ENCODE data around the gene TMEM50B.

Gene TMEM50B

GRCh38 chr21:33495743-33496142 lies 16.0 kb upstream of the TMEM50B start:
- no peak overlapping the region for H3K4me3 ChIP-seq (ENCODE audit: low read depth in 1 of 2, low read length in 2 of 2)
- H3K9me3 ChIP-seq (ENCODE audit: control insufficient read depth in 1 of 2, low read length in 2 of 2): no peaks in the 10 kb centered on the region
- no peaks in the 10 kb centered on the region for H3K36me3 ChIP-seq (ENCODE audit: control insufficient read depth in 1 of 2, insufficient read depth in 2 of 2, low read length in 2 of 2)
- no peaks in the 10 kb centered on the region for H3K27me3 ChIP-seq (ENCODE audit: low read depth, low read length)
- peaks cover 0 to 3% of the 10 kb centered on the region in 2 donors for H3K4me1 ChIP-seq (ENCODE audit: control insufficient read depth in 1 of 2, insufficient read depth in 2 of 2, low read length in 2 of 2)
- no peak overlapping the region for H3K27ac ChIP-seq (ENCODE audit: low read length)

GRCh38 chr21:33493756-33494155 lies 14.0 kb upstream of the TMEM50B start:
- H3K9me3 ChIP-seq (ENCODE audit: control insufficient read depth in 1 of 2, low read length in 2 of 2): no peaks in the 10 kb centered on the region
- no peak overlapping the region for H3K4me3 ChIP-seq (ENCODE audit: low read depth in 1 of 2, low read length in 2 of 2)
- no peak overlapping the region for H3K27ac ChIP-seq (ENCODE audit: low read length)
- H3K4me1 ChIP-seq (ENCODE audit: control insufficient read depth in 1 of 2, insufficient read depth in 2 of 2, low read length in 2 of 2): peaks cover 0 to 5% of the 10 kb centered on the region in 2 donors
- no peaks in the 10 kb centered on the region for H3K27me3 ChIP-seq (ENCODE audit: low read depth, low read length)
- H3K36me3 ChIP-seq (ENCODE audit: control insufficient read depth in 1 of 2, insufficient read depth in 2 of 2, low read length in 2 of 2): no peaks in the 10 kb centered on the region

- no peak overlapping the region for H3K4me3 ChIP-seq (ENCODE audit: low read depth in 1 of 2, low read length in 2 of 2)
- H3K27ac ChIP-seq (ENCODE audit: low read length): no peak overlapping the region
- H3K27me3 ChIP-seq (ENCODE audit: low read depth, low read length): no peaks in the 10 kb centered on the region
- H3K9me3 ChIP-seq (ENCODE audit: control insufficient read depth in 1 of 2, low read length in 2 of 2): no peaks in the 10 kb centered on the region
- H3K36me3 ChIP-seq (ENCODE audit: control insufficient read depth in 1 of 2, insufficient read depth in 2 of 2, low read length in 2 of 2): no peaks in the 10 kb centered on the region
- peaks cover 0 to 5% of the 10 kb centered on the region in 2 donors for H3K4me1 ChIP-seq (ENCODE audit: control insufficient read depth in 1 of 2, insufficient read depth in 2 of 2, low read length in 2 of 2)
These were observed 12.8 kb upstream of the TMEM50B start for GRCh38 chr21:33492571-33492970.

- peak within 1 kb of the TSS; percentile 90 to 91 for H3K4me3 ChIP-seq (ENCODE audit: low read depth in 1 of 2, low read length in 2 of 2)
- no peaks in the 10 kb centered on the region for H3K36me3 ChIP-seq (ENCODE audit: control insufficient read depth in 1 of 2, insufficient read depth in 2 of 2, low read length in 2 of 2)
- peaks cover 0 to 5% of the 10 kb centered on the region in 2 donors for H3K4me1 ChIP-seq (ENCODE audit: control insufficient read depth in 1 of 2, insufficient read depth in 2 of 2, low read length in 2 of 2)
- no peaks in the 10 kb centered on the region for H3K27me3 ChIP-seq (ENCODE audit: low read depth, low read length)
- peak within 1 kb of the TSS; percentile 67 for H3K27ac ChIP-seq (ENCODE audit: low read length)
- no peaks in the 10 kb centered on the region for H3K9me3 ChIP-seq (ENCODE audit: control insufficient read depth in 1 of 2, low read length in 2 of 2)
These were observed 11.8 kb upstream of the TMEM50B start, which contains the start of gene DNAJC28 for GRCh38 chr21:33491373-33492102. Gene DNAJC28, minus strand, starts transcription at chr21:33491716. Its CDS starts 2,323 bp downstream, at chr21:33489393.

GRCh38 chr21:33490991-33491372 lies 11.2 kb upstream of the TMEM50B start:
- H3K27ac ChIP-seq (ENCODE audit: low read length): peak overlapping the region; percentile 67

GRCh38 chr21:33488936-33489335 lies 9.2 kb upstream of the TMEM50B start:
- H3K9me3 ChIP-seq (ENCODE audit: control insufficient read depth in 1 of 2, low read length in 2 of 2): no peaks in the 10 kb centered on the region
- no peaks in the 10 kb centered on the region for H3K36me3 ChIP-seq (ENCODE audit: control insufficient read depth in 1 of 2, insufficient read depth in 2 of 2, low read length in 2 of 2)
- H3K4me3 ChIP-seq (ENCODE audit: low read depth in 1 of 2, low read length in 2 of 2): no peak overlapping the region
- H3K27me3 ChIP-seq (ENCODE audit: low read depth, low read length): no peaks in the 10 kb centered on the region
- no peak overlapping the region for H3K27ac ChIP-seq (ENCODE audit: low read length)
- H3K4me1 ChIP-seq (ENCODE audit: control insufficient read depth in 1 of 2, insufficient read depth in 2 of 2, low read length in 2 of 2): peaks cover 0 to 5% of the 10 kb centered on the region in 2 donors

More at GRCh38 chr21:33490991-33491372, 11.2 kb upstream of the TMEM50B start:
- Histone ChIP-seq H3K4me1 (ENCODE audit: control insufficient read depth in 1 of 2, insufficient read depth in 2 of 2, low read length in 2 of 2) (peaks cover 0 to 5% of the 10 kb centered on the region in 2 donors), H3K27me3 (ENCODE audit: low read depth, low read length) (no peaks in the 10 kb centered on the region), H3K4me3 (ENCODE audit: low read depth in 1 of 2, low read length in 2 of 2) (peak overlapping the region; percentile 90 to 91), H3K9me3 (ENCODE audit: control insufficient read depth in 1 of 2, low read length in 2 of 2) (no peaks in the 10 kb centered on the region), H3K36me3 (ENCODE audit: control insufficient read depth in 1 of 2, insufficient read depth in 2 of 2, low read length in 2 of 2) (no peaks in the 10 kb centered on the region)

- Histone ChIP-seq H3K4me3 (ENCODE audit: low read depth in 1 of 2, low read length in 2 of 2) (no peak overlapping the region), H3K4me1 (ENCODE audit: control insufficient read depth in 1 of 2, insufficient read depth in 2 of 2, low read length in 2 of 2) (peaks cover 0 to 5% of the 10 kb centered on the region in 2 donors), H3K27ac (ENCODE audit: low read length) (no peak overlapping the region), H3K9me3 (ENCODE audit: control insufficient read depth in 1 of 2, low read length in 2 of 2) (no peaks in the 10 kb centered on the region), H3K36me3 (ENCODE audit: control insufficient read depth in 1 of 2, insufficient read depth in 2 of 2, low read length in 2 of 2) (no peaks in the 10 kb centered on the region), H3K27me3 (ENCODE audit: low read depth, low read length) (no peaks in the 10 kb centered on the region)
These were observed 8.2 kb upstream of the TMEM50B start for GRCh38 chr21:33487996-33488395.

GRCh38 chr21:33481314-33481943 lies 1.7 kb upstream of the TMEM50B start:
- no peaks in the 10 kb centered on the region for H3K9me3 ChIP-seq (ENCODE audit: control insufficient read depth in 1 of 2, low read length in 2 of 2)
- H3K4me3 ChIP-seq (ENCODE audit: low read depth in 1 of 2, low read length in 2 of 2): no peak overlapping the region
- no peaks in the 10 kb centered on the region for H3K27me3 ChIP-seq (ENCODE audit: low read depth, low read length)
- H3K27ac ChIP-seq (ENCODE audit: low read length): no peak overlapping the region
- H3K36me3 ChIP-seq (ENCODE audit: control insufficient read depth in 1 of 2, insufficient read depth in 2 of 2, low read length in 2 of 2): peaks cover 0 to 7% of the 10 kb centered on the region in 2 donors
- H3K4me1 ChIP-seq (ENCODE audit: control insufficient read depth in 1 of 2, insufficient read depth in 2 of 2, low read length in 2 of 2): peaks cover 0 to 13% of the 10 kb centered on the region in 2 donors

- Histone ChIP-seq H3K4me1 (ENCODE audit: control insufficient read depth in 1 of 2, insufficient read depth in 2 of 2, low read length in 2 of 2) (peaks cover 0 to 13% of the 10 kb centered on the region in 2 donors), H3K27me3 (ENCODE audit: low read depth, low read length) (no peaks in the 10 kb centered on the region), H3K36me3 (ENCODE audit: control insufficient read depth in 1 of 2, insufficient read depth in 2 of 2, low read length in 2 of 2) (peaks cover 0 to 7% of the 10 kb centered on the region in 2 donors), H3K4me3 (ENCODE audit: low read depth in 1 of 2, low read length in 2 of 2) (peak overlapping the region; percentile 77 to 94), H3K9me3 (ENCODE audit: control insufficient read depth in 1 of 2, low read length in 2 of 2) (no peaks in the 10 kb centered on the region), H3K27ac (ENCODE audit: low read length) (peak overlapping the region; percentile 81)
These were observed 818 bp upstream of the TMEM50B start for GRCh38 chr21:33480481-33481103.

GRCh38 chr21:33478935-33479678 lies 667 bp downstream of the TMEM50B start:
- no peaks in the 10 kb centered on the region for H3K9me3 ChIP-seq (ENCODE audit: control insufficient read depth in 1 of 2, low read length in 2 of 2)
- H3K4me3 ChIP-seq (ENCODE audit: low read depth in 1 of 2, low read length in 2 of 2): peak overlapping the region; percentile 92 to 94
- peaks cover 0 to 13% of the 10 kb centered on the region in 2 donors for H3K4me1 ChIP-seq (ENCODE audit: control insufficient read depth in 1 of 2, insufficient read depth in 2 of 2, low read length in 2 of 2)
- H3K27ac ChIP-seq (ENCODE audit: low read length): peak overlapping the region; percentile 93
- no peaks in the 10 kb centered on the region for H3K27me3 ChIP-seq (ENCODE audit: low read depth, low read length)
- peaks cover 0 to 7% of the 10 kb centered on the region in 2 donors for H3K36me3 ChIP-seq (ENCODE audit: control insufficient read depth in 1 of 2, insufficient read depth in 2 of 2, low read length in 2 of 2)

GRCh38 chr21:33478182-33478581 lies 1.6 kb downstream of the TMEM50B start:
- H3K27ac ChIP-seq (ENCODE audit: low read length): peak overlapping the region; percentile 93
- no peaks in the 10 kb centered on the region for H3K9me3 ChIP-seq (ENCODE audit: control insufficient read depth in 1 of 2, low read length in 2 of 2)
- H3K36me3 ChIP-seq (ENCODE audit: control insufficient read depth in 1 of 2, insufficient read depth in 2 of 2, low read length in 2 of 2): peaks cover 0 to 7% of the 10 kb centered on the region in 2 donors

More at GRCh38 chr21:33478182-33478581, 1.6 kb downstream of the TMEM50B start:
- Histone ChIP-seq H3K4me3 (ENCODE audit: low read depth in 1 of 2, low read length in 2 of 2) (peak overlapping the region; percentile 92 to 94), H3K4me1 (ENCODE audit: control insufficient read depth in 1 of 2, insufficient read depth in 2 of 2, low read length in 2 of 2) (peaks cover 0 to 13% of the 10 kb centered on the region in 2 donors), H3K27me3 (ENCODE audit: low read depth, low read length) (no peaks in the 10 kb centered on the region)

Measured in muscle layer of duodenum (tissue), 2 donors.